Upper lobe of left lung (tissue), 6 donors: ENCODE measurements around the gene TRIM66. TPM values are rescaled to one million over a fixed set of nuclear protein-coding genes. Genes with fewer than 3 reads are reported as not detected.

Experiments used
- ATAC-seq, 2 donors: fragments of 200-7000 bp; cut with Tn5 transposase; one replicate each; pipeline ENCODE4 v1.9.1; 2022; ENCODE audit warnings: mild to moderate bottlenecking in 2 of 2, moderate library complexity in 2 of 2; ENCODE audit not compliant: low FRiP score in 2 of 2
- DNase-seq, 2 donors: peaks; one replicate each; pipeline ENCODE4 v3.0.0-alpha.2; 2019 to 2020
- H3K27ac ChIP-seq, 4 donors: fragments of 200-600 bp; sonication (generic); one replicate each; pipeline ENCODE4 v1.5.1; 2016 to 2019
- H3K27me3 ChIP-seq, 4 donors: fragments of 200-600 bp; sonication (generic); one replicate each; pipeline ENCODE4 v1.5.1; 2017 to 2019
- H3K36me3 ChIP-seq, 4 donors: fragments of 200-600 bp; sonication (generic); one replicate each; pipeline ENCODE4 v1.5.1; 2016 to 2019
- H3K4me1 ChIP-seq, 4 donors: fragments of 200-600 bp; sonication (generic); one replicate each; pipeline ENCODE4 v1.5.1; 2018 to 2019
- H3K4me3 ChIP-seq, 4 donors: fragments of 200-600 bp; sonication (generic); one replicate each; pipeline ENCODE4 v1.5.1; 2017 to 2019; ENCODE audit warnings: mild to moderate bottlenecking in 2 of 4, moderate library complexity in 1 of 4
- H3K9me3 ChIP-seq, 4 donors: fragments of 200-600 bp; sonication (generic); one replicate each; pipeline ENCODE4 v1.5.1; 2018 to 2019
- CTCF ChIP-seq, 6 experiments: fragments of 450-650 bp in 4 of 6; fragments of 200-600 bp in 2 of 6; sonication (generic) in 2 of 6; IDR thresholded peaks; one replicate each; pipeline ENCODE4 v1.5.1; 2016 to 2019; ENCODE audit warnings: antibody characterized with exemption in 6 of 6
- EP300 ChIP-seq, 4 donors: sonication (generic); formaldehyde crosslinking; IDR thresholded peaks; one replicate each; pipeline ENCODE4 v1.5.1; 2017; ENCODE audit warnings: antibody characterized with exemption in 4 of 4, control low read depth in 2 of 4
- POLR2A ChIP-seq, 4 donors: fragments of 450-650 bp; IDR thresholded peaks; one replicate each; pipeline ENCODE4 v1.5.1; 2016 to 2017; ENCODE audit warnings: antibody characterized with exemption in 4 of 4, mild to moderate bottlenecking in 2 of 4
- POLR2AphosphoS5 ChIP-seq, 2 donors: sonication (generic); formaldehyde crosslinking; IDR thresholded peaks; one replicate each; pipeline ENCODE4 v1.5.1; 2017; ENCODE audit warnings: antibody characterized with exemption in 2 of 2
- WGBS, 2 donors: methylation state at CpG; one replicate each; pipeline ENCODE4 v1.1.5; 2017 to 2018; 5-methylcytosine and 5-hydroxymethylcytosine counted together
- total RNA-seq, 6 donors: library from RNA; depleted of rRNA in 4 of 6; stranded (reverse); fragments of >200 nt in 4 of 6; gene quantifications; one replicate each; pipeline versions ENCODE4 v1.1.0 to v1.2.1, GENCODE V29; 2016 to 2021
- donor health status: DM: no; HTN: no; CAD: no; lungs with moderate emphysema.
- donor health status: DM: no; HTN: yes; CAD: no; lungs with severe emphysema.

The TRIM66 gene
- total RNA-seq, 6 donors from 2014 or later, result 4.9 to 126 (median 11.2) TPM

GRCh38 chr11:8709002-8709672 is 26.7 kb upstream of the TRIM66 start:
- H3K27me3 ChIP-seq, result no peaks in the 10 kb centered on the region
- 61 to 79% methylated on average over 10 to 12 of the region's 12 CpGs for WGBS, 2 donors
- peak; percentile 15 to 83 for ATAC-seq
- peak overlapping the region; percentile 21 to 53 (median 49) for H3K27ac ChIP-seq
- peak in 1 of 2 donors; percentile 75 for DNase-seq
- H3K4me1 ChIP-seq, result peaks cover 0 to 3% (median 1%) of the 10 kb centered on the region in 4 donors
- H3K4me3 ChIP-seq, result no peak overlapping the region
- TF ChIP-seq CTCF (IDR thresholded peaks at IDR 0.05) (no peak), POLR2AphosphoS5 (IDR thresholded peaks at IDR 0.05) (no peak), EP300 (IDR thresholded peaks at IDR 0.05) (no peak), POLR2A (IDR thresholded peaks at IDR 0.05) (no peak)
- no peaks in the 10 kb centered on the region for H3K9me3 ChIP-seq
- peaks cover 0 to 68% (median 41%) of the 10 kb centered on the region in 4 donors for H3K36me3 ChIP-seq

GRCh38 chr11:8707541-8708191 is 25.2 kb upstream of the TRIM66 start:
- ATAC-seq, result peak in 1 of 2 donors; percentile 54
- Histone ChIP-seq H3K4me3 (no peak overlapping the region), H3K36me3 (peaks cover 2 to 68% (median 53%) of the 10 kb centered on the region in 4 donors), H3K4me1 (peaks cover 0 to 3% (median 1%) of the 10 kb centered on the region in 4 donors), H3K27ac (peak overlapping the region; percentile 21 to 53 (median 49)), H3K27me3 (no peaks in the 10 kb centered on the region), H3K9me3 (no peaks in the 10 kb centered on the region)
- TF ChIP-seq POLR2AphosphoS5 (IDR thresholded peaks at IDR 0.05) (no peak), CTCF (IDR thresholded peaks at IDR 0.05) (no peak), POLR2A (IDR thresholded peaks at IDR 0.05) (no peak), EP300 (IDR thresholded peaks at IDR 0.05) (no peak)
- WGBS, 2 donors, result 89 to 93% methylated on average over 8 to 10 of the region's 10 CpGs
- no peak for DNase-seq

GRCh38 chr11:8706673-8707432 is 24.4 kb upstream of the TRIM66 start:
- WGBS, 2 donors, result 92 to 96% methylated on average over 8 to 14 of the region's 14 CpGs
- Histone ChIP-seq H3K4me3 (no peak overlapping the region), H3K9me3 (no peaks in the 10 kb centered on the region), H3K27me3 (no peaks in the 10 kb centered on the region), H3K27ac (peak overlapping the region in 1 of 4 donors; percentile 50), H3K36me3 (peaks cover 2 to 66% (median 52%) of the 10 kb centered on the region in 4 donors), H3K4me1 (peaks cover 0 to 3% (median 1%) of the 10 kb centered on the region in 4 donors)
- TF ChIP-seq EP300 (IDR thresholded peaks at IDR 0.05), result no peak
- no peak for TF ChIP-seq CTCF (IDR thresholded peaks at IDR 0.05)
- TF ChIP-seq POLR2A (IDR thresholded peaks at IDR 0.05), result no peak
- no peak for TF ChIP-seq POLR2AphosphoS5 (IDR thresholded peaks at IDR 0.05)
- DNase-seq (no peak), ATAC-seq (no peak)

- DNase-seq (no peak), ATAC-seq (peak in 1 of 2 donors; percentile 30)
- Histone ChIP-seq H3K9me3 (no peaks in the 10 kb centered on the region), H3K27ac (no peak overlapping the region), H3K27me3 (no peaks in the 10 kb centered on the region), H3K36me3 (peaks cover 2 to 67% (median 49%) of the 10 kb centered on the region in 4 donors), H3K4me1 (peaks cover 0 to 3% (median 2%) of the 10 kb centered on the region in 4 donors), H3K4me3 (no peak overlapping the region)
- WGBS, 2 donors, result 63 to 74% methylated on average over 5 of the region's 5 CpGs
- TF ChIP-seq EP300 (IDR thresholded peaks at IDR 0.05) (no peak), CTCF (IDR thresholded peaks at IDR 0.05) (no peak), POLR2AphosphoS5 (IDR thresholded peaks at IDR 0.05) (peak in 1 of 2 donors; percentile 16), POLR2A (IDR thresholded peaks at IDR 0.05) (no peak)
Observed at GRCh38 chr11:8705146-8705545, 22.7 kb upstream of the TRIM66 start.
